AG09309 (cell line): ENCODE results near the gene WNT10A.

Experiments
- DNase-seq: peaks from one replicate; pipeline ENCODE4 v3.0.0-alpha.2; 2010; ENCODE audit warnings: low read depth
- H3K4me3 ChIP-seq: 2 replicates; pipeline ENCODE4 v1.5.1; 2011; ENCODE audit warnings: mild to moderate bottlenecking, low read depth, low read length, moderate library complexity; ENCODE audit not compliant: control insufficient read depth
- CTCF ChIP-seq: IDR thresholded peaks from 2 replicates; pipeline ENCODE4 v1.5.1; 2011; ENCODE audit warnings: mild to moderate bottlenecking, low read depth, low read length, inconsistent platforms; ENCODE audit not compliant: insufficient read depth, control insufficient read depth; ENCODE audit errors: missing control alignments

The WNT10A gene

GRCh38 chr2:218881744-218882460 lies 1.2 kb downstream of the WNT10A start:
- no peak overlapping the region for H3K4me3 ChIP-seq
- TF ChIP-seq CTCF: no peak
- DNase-seq: no peak

GRCh38 chr2:218882461-218882816 lies 1.8 kb downstream of the WNT10A start:
- no peak for TF ChIP-seq CTCF
- no peak overlapping the region for H3K4me3 ChIP-seq
- DNase-seq: no peak

GRCh38 chr2:218882866-218883366 lies 2.3 kb downstream of the WNT10A start:
- no peak overlapping the region for H3K4me3 ChIP-seq
- TF ChIP-seq CTCF: no peak
- no peak for DNase-seq

GRCh38 chr2:218883491-218884490 lies 3.1 kb downstream of the WNT10A start:
- no peak for DNase-seq
- H3K4me3 ChIP-seq: no peak overlapping the region

GRCh38 chr2:218884519-218884918 lies 3.9 kb downstream of the WNT10A start:
- DNase-seq: no peak
- TF ChIP-seq CTCF: no peak
- no peak overlapping the region for H3K4me3 ChIP-seq

More at GRCh38 chr2:218883491-218884490, 3.1 kb downstream of the WNT10A start:
- TF ChIP-seq CTCF: no peak
